NCI-H526 (cell line): ENCODE data around the gene CPNE7.

Experiments
- DNase-seq, 2 experiments: peaks; one replicate each; lab custom pipeline; 2025; lab: John Stamatoyannopoulos, UW

The CPNE7 gene

DNA sequence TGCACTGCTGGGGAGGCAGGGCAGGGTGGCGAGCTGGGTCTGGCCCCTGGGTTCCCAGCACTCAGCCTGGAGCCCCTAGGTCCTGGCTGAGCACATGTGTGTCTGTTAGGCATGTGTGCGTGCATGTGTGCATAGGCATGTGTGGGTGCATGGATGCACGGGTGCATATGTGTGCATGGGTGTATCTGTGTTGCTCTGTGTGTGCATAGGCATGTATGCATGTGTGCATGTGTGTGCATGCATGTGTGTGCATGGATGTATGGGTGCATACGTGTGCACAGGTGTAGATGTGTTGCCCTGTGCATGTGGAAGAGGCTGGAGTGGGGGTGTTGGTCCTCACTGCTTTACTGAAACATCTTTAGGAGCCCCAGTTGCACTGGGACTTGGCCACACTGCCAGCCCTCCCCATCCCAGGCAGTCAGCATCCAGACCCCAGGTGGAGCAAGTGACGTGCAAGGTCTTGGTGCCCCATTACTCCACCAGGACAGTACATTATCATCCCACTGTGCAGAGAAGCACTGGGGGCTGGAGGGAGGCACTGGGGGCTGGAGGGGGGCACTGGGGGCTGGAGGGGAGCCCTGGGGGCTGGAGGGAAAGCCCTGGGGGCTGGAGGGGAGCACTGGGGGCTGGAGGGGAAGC, 27.5 kb downstream of the CPNE7 start:
- DNase-seq, result no peak

DNA sequence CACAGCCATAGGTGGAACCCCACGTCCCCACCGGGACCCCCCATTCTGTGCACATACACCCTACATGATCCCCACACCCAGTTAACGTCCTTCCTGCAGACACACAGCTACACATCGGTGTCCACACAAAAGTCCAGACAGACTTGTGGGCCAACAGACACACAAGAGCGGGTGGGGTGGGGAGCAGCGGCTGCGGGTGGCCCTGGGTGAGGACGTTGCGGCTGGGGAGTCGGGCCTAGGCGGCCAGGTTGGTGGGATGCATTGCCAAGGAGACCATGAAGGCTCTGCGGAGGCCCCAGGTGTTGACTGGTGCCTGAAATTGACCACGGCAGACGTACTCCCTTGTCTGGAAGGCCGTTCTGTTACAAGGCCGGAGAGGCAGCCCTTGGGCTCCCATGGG, 29.2 kb downstream of the CPNE7 start:
- DNase-seq, result no peak

DNA sequence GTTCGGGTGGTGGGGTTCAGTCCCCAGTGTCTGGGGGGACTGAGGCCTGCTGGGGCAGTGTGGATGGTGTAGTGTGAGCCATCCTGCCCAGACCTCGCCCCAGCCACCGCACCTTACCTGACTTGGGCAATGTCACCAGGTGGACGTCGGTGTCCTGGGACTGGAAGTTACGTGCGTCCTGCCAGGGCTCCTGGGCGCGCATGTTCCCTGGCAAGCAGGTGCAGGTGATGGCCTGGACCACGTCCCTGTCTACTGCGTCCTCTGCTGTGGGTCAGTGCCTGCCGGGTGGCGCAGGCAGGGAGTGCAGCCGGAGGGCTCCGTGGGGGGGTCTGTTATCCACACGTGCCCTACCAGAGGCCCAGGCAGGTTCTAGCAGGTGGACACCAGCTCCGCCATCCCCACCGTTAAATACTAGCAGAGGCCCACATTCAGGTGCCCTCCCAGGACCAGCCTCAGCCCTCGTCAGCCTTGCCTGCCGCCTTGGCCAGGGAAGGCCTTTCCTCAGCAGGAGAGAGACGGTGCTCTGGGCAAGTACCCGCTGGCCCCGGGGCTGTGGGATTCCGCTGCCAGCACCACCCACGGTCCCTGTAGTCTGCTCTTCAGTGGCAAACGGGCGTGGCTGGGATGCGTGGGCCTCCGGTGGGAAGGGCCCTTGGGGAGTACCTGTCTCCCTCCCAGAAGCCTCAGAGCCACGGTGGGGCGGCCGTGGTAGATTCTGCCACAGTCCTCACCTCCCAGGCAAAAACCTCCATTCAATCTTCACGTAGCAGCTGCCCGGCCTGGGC, 29.8 kb downstream of the CPNE7 start:
- DNase-seq, result no peak

DNA sequence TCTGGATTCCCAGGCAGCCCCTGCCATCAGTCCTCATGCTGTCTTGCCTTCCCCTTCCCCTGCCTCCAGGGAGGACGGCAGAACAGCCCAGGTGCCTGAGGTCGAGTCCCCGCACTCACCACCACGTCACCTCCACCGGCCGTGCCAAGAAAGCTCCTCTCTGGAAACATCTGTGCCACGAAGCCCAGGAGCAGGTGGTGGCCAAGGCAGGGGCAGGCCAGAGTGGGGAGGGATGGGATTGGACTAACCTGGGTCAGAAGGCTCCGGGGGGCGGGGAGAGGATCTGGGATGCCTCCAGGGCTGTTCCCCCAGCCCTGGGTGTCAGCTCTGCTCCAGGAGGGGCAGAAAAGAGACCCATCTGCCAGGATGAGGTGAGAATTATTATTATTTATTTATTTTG, 30.4 kb downstream of the CPNE7 start:
- DNase-seq, result no peak

DNA sequence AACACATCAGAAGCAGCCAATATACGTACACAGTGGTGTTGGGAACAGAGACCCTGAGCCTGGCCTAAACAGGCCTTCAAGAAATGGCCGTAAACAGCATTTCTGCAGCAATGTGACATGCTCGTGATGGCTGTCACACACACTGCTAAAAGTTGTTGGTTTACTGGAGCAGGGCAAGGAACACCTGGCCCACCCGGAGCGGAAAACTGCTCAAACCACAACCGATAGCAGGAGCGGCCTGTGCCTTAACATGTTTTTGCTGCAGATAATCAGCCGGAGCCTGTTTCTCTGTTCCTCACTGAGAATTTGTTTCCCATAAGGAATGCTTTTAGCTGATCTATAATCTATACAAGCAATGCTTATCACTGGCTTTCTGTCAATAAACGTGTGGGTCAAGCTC, 31.9 kb downstream of the CPNE7 start:
- no peak for DNase-seq

DNA sequence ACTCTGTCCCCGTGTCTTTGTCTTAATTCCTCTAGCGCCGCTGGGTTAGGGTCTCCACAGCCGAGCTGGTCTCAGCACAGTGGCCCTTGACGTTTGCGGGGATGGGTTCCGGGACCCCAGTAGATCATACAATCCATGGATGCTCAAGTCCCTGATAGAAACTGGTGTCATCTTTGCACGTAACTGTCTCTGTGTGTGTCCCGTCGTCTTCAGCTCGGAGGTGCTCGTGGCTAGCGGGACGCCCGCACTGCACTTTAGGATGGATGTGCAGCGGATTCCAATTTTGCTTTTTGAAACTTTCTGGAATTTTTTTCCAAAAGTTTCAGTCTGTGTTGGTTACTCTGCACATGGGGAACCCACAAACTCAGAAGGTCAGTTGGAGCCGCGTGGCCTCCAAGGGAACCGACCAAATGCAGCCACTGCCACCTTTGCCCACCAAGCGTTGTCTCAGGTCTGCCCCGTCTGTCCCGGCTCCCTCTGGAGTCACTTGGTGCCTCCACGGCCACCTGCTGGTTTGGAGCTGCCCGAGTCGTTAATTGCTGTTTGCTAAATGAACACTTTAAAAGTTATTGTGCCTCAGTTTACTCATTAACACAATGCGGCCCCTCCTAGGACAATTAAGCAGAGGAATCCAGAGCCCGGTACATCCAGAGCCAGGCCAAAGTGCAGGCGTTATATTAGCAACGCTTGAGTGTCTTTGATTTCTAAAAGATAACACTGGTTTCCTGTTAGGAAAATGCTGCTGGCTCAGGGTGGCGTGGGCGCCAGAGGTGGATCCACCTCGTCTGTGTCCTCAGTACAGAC, 32.6 kb downstream of the CPNE7 start:
- DNase-seq, result peak in 1 of 2 experiments; percentile 45

DNA sequence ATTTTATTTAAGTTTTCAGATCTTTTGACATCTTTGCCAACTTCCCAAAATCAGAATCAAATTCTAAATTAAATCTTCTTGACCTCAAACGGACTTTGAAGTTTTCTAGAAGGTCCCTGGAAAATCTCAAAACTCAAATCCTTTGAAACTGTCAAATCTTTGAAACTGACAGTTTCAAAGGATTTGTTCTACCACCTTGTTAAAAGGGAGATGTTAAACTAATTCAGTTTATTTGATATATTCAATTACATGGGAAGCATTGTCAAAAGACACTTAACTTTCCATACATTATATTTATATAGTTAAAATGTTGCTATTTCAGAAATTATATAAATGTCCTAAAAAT, 34.5 kb downstream of the CPNE7 start:
- no peak for DNase-seq

DNA sequence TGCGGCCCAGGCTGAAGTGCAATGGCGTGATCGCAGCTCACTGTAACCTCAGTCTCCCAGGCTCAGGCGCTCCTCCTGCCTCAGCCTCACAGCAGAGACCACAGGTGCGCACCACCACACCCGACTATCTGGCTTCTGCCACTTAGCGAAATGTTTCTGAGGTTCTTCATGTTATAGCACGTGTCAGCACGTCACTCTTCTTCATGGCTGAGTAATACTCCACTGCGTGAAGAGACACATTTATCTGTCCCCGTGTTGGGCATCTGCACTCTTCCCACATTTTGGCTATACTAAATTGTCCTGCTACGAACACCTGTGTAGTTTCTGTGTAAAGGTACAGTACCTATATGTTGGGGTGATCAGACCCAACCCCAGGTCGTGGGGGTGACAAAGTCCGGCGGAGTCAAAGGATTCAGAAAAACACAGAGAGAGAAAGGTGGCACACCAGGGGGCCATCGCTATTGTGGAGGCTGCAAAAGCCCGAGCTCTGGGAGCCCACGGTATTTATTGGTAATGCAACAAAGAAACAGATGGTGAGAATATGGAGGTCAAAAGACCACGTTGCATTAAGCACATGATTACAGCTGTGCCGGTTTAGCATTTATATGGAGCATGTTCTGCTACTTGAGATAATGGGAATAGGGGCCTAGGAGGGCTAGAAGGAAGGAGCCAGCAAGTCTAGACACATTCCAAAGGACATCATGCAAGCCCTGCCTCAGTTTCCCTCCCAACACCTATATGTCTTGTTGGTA, 37.0 kb downstream of the CPNE7 start:
- DNase-seq, result no peak

DNA sequence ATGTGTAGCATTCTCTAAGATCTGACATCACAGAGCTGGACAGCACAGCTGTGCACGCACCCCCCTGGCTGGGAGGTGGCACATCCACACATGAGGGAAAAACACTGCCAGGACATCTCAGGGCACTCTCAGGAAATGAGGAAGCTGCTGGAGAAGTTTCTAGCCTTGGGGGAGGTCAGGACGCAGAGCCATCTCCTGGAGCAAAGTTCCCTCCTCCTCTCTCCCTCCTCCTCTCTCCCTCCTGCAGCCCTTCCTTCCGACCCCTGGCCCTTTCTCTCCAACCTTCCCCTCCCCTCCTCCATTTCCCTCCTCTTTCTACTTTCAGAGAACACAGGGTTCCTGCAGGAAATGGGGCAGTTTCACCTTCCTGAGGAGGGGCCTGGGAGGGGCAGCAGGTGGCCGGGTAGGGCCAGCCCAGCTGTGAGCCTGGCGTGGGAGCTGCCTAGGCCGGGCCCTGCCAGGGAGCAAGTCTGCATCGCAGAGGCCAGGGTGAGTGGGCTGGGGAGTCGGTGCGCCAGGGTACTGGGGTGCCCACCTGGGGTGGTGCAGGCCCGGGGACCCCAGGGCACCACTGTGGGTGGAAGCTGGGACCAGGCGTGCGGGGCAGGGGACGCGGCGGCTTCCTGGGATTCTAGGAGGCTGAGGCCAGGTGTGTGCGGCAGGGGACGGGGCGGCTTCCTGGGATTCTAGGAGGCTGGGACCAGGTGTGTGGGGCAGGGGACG, 37.8 kb downstream of the CPNE7 start, which contains the start of gene DPEP1:
Gene DPEP1, plus strand, starts transcription at position 412 of the 723 bp plus-strand sequence. CDS start 16,769 bp downstream, outside the sequence.
- no peak for DNase-seq

DNA sequence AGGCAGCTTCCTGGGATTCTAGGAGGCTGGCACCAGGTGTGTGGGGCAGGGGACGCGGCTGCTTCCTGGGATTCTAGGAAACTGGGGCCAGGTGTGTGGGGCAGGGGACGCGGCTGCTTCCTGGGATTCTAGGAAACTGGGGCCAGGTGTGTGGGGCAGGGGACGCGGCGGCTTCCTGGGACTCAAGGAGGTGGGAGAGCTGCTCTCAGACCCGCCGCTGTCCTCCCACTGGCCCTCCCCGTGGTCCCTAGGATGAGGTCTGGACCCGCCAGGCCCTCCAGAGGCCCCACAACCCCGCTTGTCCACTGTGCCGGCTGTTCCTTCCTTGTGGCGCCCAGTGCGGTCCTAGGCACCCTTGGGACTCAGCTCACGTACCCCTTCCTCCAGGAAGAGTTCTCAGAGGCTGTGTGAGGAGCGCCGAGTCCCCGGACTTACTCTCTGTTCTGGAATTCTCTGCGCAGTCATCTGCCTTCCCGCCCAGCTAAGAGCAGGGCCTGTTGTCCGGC, 38.4 kb downstream of the CPNE7 start:
- DNase-seq, result no peak

DNA sequence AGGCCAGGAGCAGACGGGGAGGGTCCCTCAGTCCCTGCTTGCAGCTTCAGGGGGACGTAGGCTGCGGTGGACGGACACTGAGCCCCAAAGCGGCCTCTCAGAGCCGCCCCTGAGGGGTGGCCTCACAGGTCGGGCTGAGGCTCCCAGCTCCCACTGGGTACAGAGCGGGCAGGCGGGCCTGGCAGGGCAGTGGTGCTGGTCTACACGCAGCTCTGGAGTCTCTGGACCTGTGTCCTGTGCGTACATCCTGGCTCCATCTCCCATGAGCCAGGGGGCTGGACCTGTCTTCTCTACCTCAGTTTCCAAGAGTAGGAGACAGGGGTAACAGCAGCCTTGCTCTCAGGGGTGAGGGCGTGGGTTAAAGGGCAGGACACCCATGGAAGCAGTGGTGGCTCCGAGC, 39.6 kb downstream of the CPNE7 start:
- no peak for DNase-seq

DNA sequence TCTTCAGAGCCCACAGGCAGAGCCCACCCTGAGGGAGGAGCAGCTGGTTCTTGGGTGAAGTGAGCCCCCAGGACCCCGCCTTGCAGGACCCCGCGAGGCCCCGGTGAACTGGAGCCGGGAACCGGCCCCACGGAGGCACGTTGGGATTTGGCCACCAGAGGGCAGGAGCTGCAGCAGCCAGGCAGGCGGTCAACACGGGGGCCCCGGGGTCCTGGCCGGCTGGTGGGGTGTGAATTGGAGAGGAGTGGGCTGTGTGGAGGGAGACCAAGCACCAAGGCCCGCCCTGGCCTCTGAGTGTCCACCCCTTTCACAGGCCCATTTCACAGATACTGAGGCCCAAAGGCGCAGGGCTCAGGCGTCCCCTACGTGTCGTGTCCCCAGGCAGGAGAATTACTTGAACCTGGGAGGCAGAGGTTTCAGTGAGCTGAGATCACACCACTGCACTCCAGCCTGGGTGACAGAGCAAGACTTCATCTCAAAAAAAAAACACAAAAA, 40.1 kb downstream of the CPNE7 start:
- peak in 1 of 2 experiments; percentile 19 for DNase-seq

DNA sequence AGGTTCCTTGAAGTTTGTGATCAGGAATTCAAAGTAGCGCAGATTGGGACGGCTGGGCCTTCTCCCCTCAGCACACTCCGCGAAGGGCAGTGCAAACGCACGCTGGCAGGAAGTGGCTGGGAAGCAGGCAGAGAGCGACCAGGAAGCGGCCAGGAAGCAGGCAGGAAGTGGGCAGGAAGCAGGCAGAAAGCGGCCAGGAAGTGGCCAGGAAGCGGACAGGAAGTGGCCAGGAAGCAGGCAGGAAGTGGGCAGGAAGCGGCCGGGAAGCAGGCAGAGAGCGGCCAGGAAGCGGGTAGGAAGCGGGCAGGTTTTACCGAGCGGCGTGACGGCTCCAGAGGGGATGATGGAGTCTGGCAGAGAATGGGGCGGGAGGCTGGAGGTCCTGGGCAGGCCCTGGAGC, 41.1 kb downstream of the CPNE7 start:
- DNase-seq, result no peak

DNA sequence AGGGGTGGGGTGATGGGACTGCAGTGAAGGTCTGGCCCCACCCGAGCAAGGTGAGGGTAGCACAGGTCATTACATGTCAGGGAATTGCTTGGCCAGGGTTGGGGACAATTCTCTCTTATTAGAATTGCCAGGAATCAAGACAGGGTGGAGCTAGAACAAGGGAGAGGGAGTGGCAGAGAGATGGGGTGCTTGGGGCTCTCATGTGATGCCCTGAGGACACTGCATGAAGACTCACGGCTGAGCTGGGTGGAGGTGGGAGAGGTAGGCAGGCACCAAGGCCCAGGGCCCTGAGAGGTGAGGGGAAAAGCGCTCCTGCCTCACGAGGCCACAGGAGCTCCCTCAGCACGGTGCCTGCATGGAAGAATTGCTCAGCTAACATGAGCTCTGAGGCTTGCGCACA, 41.5 kb downstream of the CPNE7 start:
- DNase-seq, result no peak

DNA sequence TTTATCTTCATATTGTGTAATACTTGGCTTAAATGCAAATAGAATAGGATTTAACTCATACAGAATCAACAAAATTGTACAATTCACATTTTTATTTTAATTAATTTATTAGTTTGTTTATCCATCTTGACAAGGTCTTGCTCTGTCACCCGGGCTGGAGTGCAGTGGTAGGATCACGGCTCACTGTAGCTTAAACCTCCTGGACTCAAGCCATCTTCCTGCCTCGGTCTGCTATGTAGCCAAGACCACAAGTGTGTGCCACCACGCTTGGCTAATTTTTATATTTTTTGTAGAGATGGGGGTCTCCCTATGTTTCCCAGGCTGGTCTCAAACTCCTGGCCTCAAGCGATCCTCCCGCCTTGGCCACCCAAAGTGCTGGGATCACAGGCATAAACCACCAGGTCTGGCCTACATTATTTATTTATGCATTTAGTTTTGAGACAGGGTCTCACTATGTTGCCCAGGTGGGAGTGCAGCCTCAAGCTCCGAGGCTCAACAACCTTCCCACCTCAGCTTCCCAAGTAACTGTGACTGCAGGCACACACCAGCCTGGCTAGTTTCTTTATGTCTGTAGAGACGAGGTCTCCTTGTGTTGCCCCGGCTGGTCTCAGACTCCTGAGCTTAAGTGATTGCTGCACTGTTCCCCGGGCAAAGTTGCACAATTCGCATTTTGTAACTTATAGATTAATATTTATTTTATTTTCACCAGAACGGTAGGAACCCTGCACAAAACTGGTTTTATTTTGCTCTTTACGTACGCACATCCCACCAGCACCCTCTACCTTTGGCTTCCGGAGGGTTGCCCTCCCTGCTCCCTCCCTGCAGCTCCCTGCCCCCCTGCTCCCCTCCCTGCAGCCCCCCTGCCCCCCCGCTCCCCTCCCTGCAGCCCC, 42.8 kb downstream of the CPNE7 start:
- no peak for DNase-seq

DNA sequence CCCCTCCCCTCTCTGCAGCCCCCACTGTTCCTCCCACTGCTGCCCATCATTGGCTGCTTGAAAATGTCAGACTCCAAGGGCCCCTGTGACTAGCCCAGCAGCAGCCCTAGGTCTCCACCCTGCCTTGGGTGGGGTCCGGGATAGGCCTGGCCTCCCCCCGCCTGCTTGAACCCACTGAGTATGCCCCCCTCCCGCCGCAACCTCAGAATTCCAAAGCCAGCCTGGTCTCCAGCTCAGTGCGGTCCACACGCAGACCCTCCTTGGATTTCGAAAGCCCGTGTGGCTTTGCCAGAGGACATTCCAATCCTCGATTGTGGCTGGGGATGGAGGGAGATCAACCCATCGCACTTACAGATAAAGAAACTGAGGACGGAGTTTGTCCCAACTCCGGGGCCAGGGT, 44.3 kb downstream of the CPNE7 start:
- DNase-seq, result no peak

DNA sequence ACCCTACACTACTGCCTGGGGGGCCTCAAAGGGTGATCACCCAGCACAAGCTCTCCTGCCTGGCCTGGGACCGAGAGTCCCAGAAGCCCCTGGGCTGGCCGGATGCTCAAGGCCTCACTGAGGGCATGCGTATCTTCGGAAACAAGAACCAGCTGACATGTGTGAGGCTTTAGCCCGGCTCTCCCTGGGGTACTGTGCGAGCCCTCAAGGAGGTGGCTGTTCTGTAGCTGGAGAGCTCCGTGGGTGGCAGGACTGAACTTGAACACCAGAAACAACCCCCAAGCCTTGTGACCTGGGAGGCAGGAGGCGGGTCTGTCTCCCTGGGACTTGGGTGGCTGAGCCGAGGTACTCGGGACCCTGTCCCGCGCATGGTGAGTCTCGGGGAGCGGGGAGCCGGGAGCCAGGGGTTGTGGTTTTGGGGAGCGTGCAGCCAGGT, 44.9 kb downstream of the CPNE7 start:
- no peak for DNase-seq

DNA sequence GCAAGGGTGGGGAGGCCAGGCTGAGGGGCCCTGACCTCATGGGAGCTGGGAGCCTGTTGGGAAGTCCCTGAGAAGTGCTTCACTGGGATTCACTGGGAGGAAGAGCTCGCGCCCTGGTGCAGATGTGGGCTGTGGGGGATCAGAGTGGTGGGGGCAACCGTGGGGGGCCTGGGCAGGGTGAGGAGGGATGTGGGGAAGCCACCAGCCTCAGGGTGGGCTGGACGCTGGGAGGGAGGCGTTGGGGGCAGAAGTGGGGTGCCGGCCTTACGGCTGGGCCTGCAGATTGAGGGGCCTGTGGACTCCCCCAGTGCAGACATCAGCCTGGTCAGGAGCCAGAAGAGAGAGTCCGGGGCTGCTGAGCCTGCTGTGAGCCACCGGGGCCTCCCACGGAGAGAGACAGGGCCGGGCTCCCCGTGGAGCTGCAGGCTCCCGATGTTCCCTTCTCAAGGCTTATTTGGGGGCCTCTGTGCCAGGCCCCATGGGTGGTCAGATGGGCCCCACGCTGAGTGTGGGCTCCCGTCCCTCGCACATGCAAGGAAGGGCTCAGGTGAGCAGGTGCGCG, 45.7 kb downstream of the CPNE7 start:
- DNase-seq, result no peak

DNA sequence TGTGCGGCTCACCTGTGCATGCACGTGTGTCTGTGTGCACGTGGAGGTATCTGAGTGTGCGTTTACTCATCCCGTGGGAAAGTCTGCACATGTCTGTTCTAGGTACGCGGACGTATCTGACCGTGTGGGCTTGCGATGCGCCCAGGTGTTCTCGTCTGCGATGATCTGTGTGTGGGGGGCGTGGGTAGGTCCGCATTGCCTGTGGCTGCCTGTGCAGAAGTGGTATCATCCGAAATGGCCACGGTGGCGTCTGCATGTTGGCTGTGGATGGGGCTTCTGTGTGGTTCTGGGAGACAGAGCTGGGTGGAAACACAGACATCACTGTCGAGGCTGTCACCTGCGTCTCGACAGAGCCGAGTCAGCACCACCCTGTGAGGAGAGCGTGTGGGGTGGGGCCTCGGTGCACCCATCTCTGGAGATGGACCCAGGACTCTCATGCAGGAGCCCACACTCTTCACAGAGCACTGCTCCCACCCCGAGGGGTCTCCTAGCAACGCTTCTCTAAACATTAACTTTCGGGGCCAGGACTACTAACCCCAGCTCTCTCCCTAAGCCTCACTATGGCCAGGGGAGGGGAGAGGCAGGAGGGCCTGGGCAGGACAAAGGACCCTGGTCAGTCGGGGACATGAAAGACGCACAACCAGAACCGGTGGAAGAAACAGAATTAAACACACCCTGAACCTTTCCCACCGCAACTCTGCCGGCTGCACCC, 46.3 kb downstream of the CPNE7 start:
- DNase-seq, result no peak
